Smooth muscle cell (in vitro differentiated cells): ENCODE measurements around the gene RNASEH2B. TPM values are rescaled to one million over a fixed set of nuclear protein-coding genes. Genes with fewer than 3 reads are reported as not detected.

Source experiments
- DNase-seq: peaks from one replicate; lab custom pipeline; 2025; ENCODE audit not compliant: unreplicated experiment; lab: John Stamatoyannopoulos, UW
- H2AFZ ChIP-seq: fragments of 200-600 bp; sonication (generic); 2 replicates; pipeline ENCODE4 v1.6.0; 2016; ENCODE audit warnings: antibody characterized with exemption, low read depth, mild to moderate bottlenecking
- H3F3A ChIP-seq: fragments of 200-600 bp; sonication (generic); 2 replicates; pipeline ENCODE4 v1.6.0; 2017; ENCODE audit warnings: antibody characterized with exemption, low read depth
- H3K27ac ChIP-seq: fragments of 200-600 bp; sonication (generic); 2 replicates; pipeline ENCODE4 v1.5.1; 2016; ENCODE audit warnings: low read depth, mild to moderate bottlenecking
- H3K27me3 ChIP-seq: fragments of 200-600 bp; sonication (generic); 2 replicates; pipeline ENCODE4 v1.6.1; 2016; ENCODE audit warnings: low read depth, mild to moderate bottlenecking
- H3K36me3 ChIP-seq: fragments of 200-600 bp; sonication (generic); 2 replicates; pipeline ENCODE4 v1.5.1; 2016; ENCODE audit warnings: low read depth
- H3K4me1 ChIP-seq: fragments of 200-600 bp; sonication (generic); 2 replicates; pipeline ENCODE4 v1.5.1; 2016; ENCODE audit warnings: low read depth
- H3K4me2 ChIP-seq: fragments of 200-600 bp; sonication (generic); 2 replicates; pipeline ENCODE4 v1.6.0; 2016; ENCODE audit warnings: mild to moderate bottlenecking
- H3K4me3 ChIP-seq: fragments of 200-600 bp; sonication (generic); 2 replicates; pipeline ENCODE4 v1.5.1; 2016; ENCODE audit warnings: mild to moderate bottlenecking
- H3K79me2 ChIP-seq: fragments of 200-600 bp; sonication (generic); 2 replicates; pipeline ENCODE4 v1.6.0; 2016; ENCODE audit warnings: low read depth, mild to moderate bottlenecking
- H3K9ac ChIP-seq: fragments of 200-600 bp; sonication (generic); 2 replicates; pipeline ENCODE4 v1.6.0; 2016; ENCODE audit warnings: low read depth
- H3K9me3 ChIP-seq: fragments of 200-600 bp; sonication (generic); replicated peaks from 2 replicates; pipeline ENCODE4 v1.5.1; 2016; ENCODE audit warnings: low read depth
- H4K20me1 ChIP-seq: fragments of 200-600 bp; sonication (generic); 2 replicates; pipeline ENCODE4 v1.6.0; 2016; ENCODE audit warnings: low read depth
- CTCF ChIP-seq: fragments of 200-600 bp; sonication (generic); IDR thresholded peaks from 2 replicates; pipeline ENCODE4 v1.5.1; 2017; ENCODE audit warnings: borderline replicate concordance, mild to moderate bottlenecking, antibody characterized with exemption; ENCODE audit not compliant: insufficient read depth, poor library complexity, severe bottlenecking
- WGBS: methylation state at CpG from one replicate; pipeline ENCODE4 v1.1.7; 2016; ENCODE audit warnings: low lambda C conversion rate; 5-methylcytosine and 5-hydroxymethylcytosine counted together
- polyA plus RNA-seq: library from polyadenylated mRNA; unstranded; fragments of >200 nt; fragmentation: Nextera tagmentation; extraction: Ambion mirVana; gene quantifications from 2 replicates; pipeline ENCODE4 v1.2.1, GENCODE V29; 2016
- total RNA-seq: library from RNA; depleted of rRNA; stranded (reverse); fragments of >200 nt; gene quantifications from 2 replicates; pipeline ENCODE4 v1.2.3, GENCODE V29; 2014

RNASEH2B gene
- total and polyA plus RNA-seq, 2 experiments from 2014 or later = 16.1 to 18.9 TPM

GRCh38 chr13:50934735-50935435, 25.3 kb downstream of the RNASEH2B start:
- Histone ChIP-seq H3K9me3 (no peaks in the 10 kb centered on the region), H2AFZ (no peak overlapping the region), H3K9ac (no peak overlapping the region), H3F3A (no peaks in the 10 kb centered on the region), H3K79me2 (no peaks in the 10 kb centered on the region), H3K4me3 (no peak overlapping the region), H3K36me3 (peaks cover 5% of the 10 kb centered on the region), H3K27me3 (no peaks in the 10 kb centered on the region), H3K27ac (no peak overlapping the region), H3K4me2 (no peak overlapping the region), H3K4me1 (no peaks in the 10 kb centered on the region), H4K20me1 (peaks cover 3% of the 10 kb centered on the region)
- 94% methylated on average over 5 of the region's 5 CpGs for WGBS
- no peak for TF ChIP-seq CTCF
- DNase-seq = no peak

GRCh38 chr13:50936679-50937078, 27.1 kb downstream of the RNASEH2B start:
- 84% methylated on average over 2 of the region's 2 CpGs for WGBS
- H3K36me3 ChIP-seq = peaks cover 5% of the 10 kb centered on the region
- no peak for TF ChIP-seq CTCF
- DNase-seq = no peak
- no peak overlapping the region for H3K4me3 ChIP-seq
- H4K20me1 ChIP-seq = no peaks in the 10 kb centered on the region
- H3K27me3 ChIP-seq = no peaks in the 10 kb centered on the region
- no peaks in the 10 kb centered on the region for H3F3A ChIP-seq
- no peaks in the 10 kb centered on the region for H3K9me3 ChIP-seq
- H3K79me2 ChIP-seq = no peaks in the 10 kb centered on the region
- H2AFZ ChIP-seq = no peak overlapping the region
- no peaks in the 10 kb centered on the region for H3K4me1 ChIP-seq
- H3K27ac ChIP-seq = no peak overlapping the region
- H3K9ac ChIP-seq = no peak overlapping the region
- H3K4me2 ChIP-seq = no peak overlapping the region

DNA sequence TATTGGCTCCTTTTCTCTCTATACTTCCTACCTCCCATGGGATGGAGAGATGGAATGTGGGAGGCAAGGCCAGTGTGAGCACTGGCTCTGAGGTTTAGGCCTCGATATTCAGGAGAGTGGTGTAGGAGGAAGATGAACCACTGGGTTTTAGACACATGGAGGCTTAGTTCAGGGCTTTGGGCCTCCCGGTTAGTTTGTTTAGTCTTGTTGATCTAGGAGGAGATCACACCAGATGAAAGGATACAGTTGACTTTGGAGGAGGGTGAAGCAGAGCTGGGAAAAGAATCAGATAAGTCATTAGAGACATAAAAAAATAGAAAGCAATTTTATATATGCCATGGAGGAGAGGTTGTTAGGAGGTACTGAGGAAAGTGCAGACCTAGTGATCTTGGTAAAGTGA, 30.9 kb downstream of the RNASEH2B start:
- no peak for DNase-seq
- WGBS = 80% methylated on average over 2 of the region's 2 CpGs
- no peak for TF ChIP-seq CTCF
- H3K79me2 ChIP-seq = no peaks in the 10 kb centered on the region
- H3K4me1 ChIP-seq = no peaks in the 10 kb centered on the region
- H3K9ac ChIP-seq = no peak overlapping the region
- H4K20me1 ChIP-seq = no peaks in the 10 kb centered on the region
- no peak overlapping the region for H3K27ac ChIP-seq
- no peak overlapping the region for H3K4me3 ChIP-seq
- no peaks in the 10 kb centered on the region for H3K9me3 ChIP-seq
- no peak overlapping the region for H2AFZ ChIP-seq
- no peak overlapping the region for H3K4me2 ChIP-seq
- peaks cover 5% of the 10 kb centered on the region for H3K36me3 ChIP-seq
- no peaks in the 10 kb centered on the region for H3F3A ChIP-seq
- no peaks in the 10 kb centered on the region for H3K27me3 ChIP-seq

- TF ChIP-seq CTCF = no peak
- Histone ChIP-seq H2AFZ (no peak overlapping the region), H3K27ac (no peak overlapping the region), H3K79me2 (no peaks in the 10 kb centered on the region), H3K36me3 (peaks cover 5% of the 10 kb centered on the region), H3K4me2 (no peak overlapping the region), H3K4me3 (no peak overlapping the region), H3K9ac (no peak overlapping the region), H3K27me3 (no peaks in the 10 kb centered on the region), H3K9me3 (no peaks in the 10 kb centered on the region), H4K20me1 (no peaks in the 10 kb centered on the region), H3K4me1 (no peaks in the 10 kb centered on the region), H3F3A (no peaks in the 10 kb centered on the region)
- WGBS = 94% methylated on average over 2 of the region's 2 CpGs
- DNase-seq = no peak
These were observed 31.6 kb downstream of the RNASEH2B start for GRCh38 chr13:50941146-50941545.
